ENCODE measurements around the gene USH1G. TPM values are rescaled to one million over a fixed set of nuclear protein-coding genes. Genes with fewer than 3 reads are reported as not detected.
"Not testable (repeated sequence)": the region's sequence is repeated elsewhere in the genome, so short reads cannot be mapped to it uniquely, and the experiment has no call there.

USH1G gene
- 0.59 and 1.3 TPM in 2 replicates for total RNA-seq (2014; rRNA removed; shearing (Covaris generic))

- peak within 1 kb of the TSS; percentile 37 for H3K4me3 ChIP-seq (ENCODE audit: insufficient read depth, low read depth, low read length)
- peak; percentile 92 for DNase-seq
- peaks cover 58% of the 10 kb centered on the region for H3K27me3 ChIP-seq (ENCODE audit: control insufficient read depth, insufficient read depth, low read length)
- H3K36me3 ChIP-seq (replicated peaks; ENCODE audit: control insufficient read depth, insufficient read depth, low read length): no peaks in the 10 kb centered on the region
Measured at GRCh38 chr17:74922694-74923537, at the start of gene USH1G. Gene USH1G (minus strand): TSS chr17:74923255. CDS start chr17:74923073, 182 bp downstream.

GRCh38 chr17:74972107-74972972 lies 49.3 kb upstream of the USH1G start, which contains the start of gene HID1:
Gene HID1 (minus strand): TSS chr17:74972759. CDS start chr17:74972656, 103 bp downstream.
- H3K27me3 ChIP-seq (ENCODE audit: control insufficient read depth, insufficient read depth, low read length): peaks cover 46% of the 10 kb centered on the region
- H3K36me3 ChIP-seq (replicated peaks; ENCODE audit: control insufficient read depth, insufficient read depth, low read length): no peaks in the 10 kb centered on the region
- peak; percentile 98 for DNase-seq
- peak within 1 kb of the TSS; percentile 65 for H3K4me3 ChIP-seq (ENCODE audit: insufficient read depth, low read depth, low read length)

- Histone ChIP-seq H3K27me3 (ENCODE audit: control insufficient read depth, insufficient read depth, low read length) (peaks cover 46% of the 10 kb centered on the region), H3K4me3 (ENCODE audit: insufficient read depth, low read depth, low read length) (peak overlapping the region; percentile 65), H3K36me3 (replicated peaks; ENCODE audit: control insufficient read depth, insufficient read depth, low read length) (no peaks in the 10 kb centered on the region)
- DNase-seq: no peak
Measured at GRCh38 chr17:74971842-74972106, 48.7 kb upstream of the USH1G start.

GRCh38 chr17:74971069-74971841 lies 48.2 kb upstream of the USH1G start:
- no peak for DNase-seq
- peaks cover 46% of the 10 kb centered on the region for H3K27me3 ChIP-seq (ENCODE audit: control insufficient read depth, insufficient read depth, low read length)

GRCh38 chr17:74970395-74970794 lies 47.3 kb upstream of the USH1G start:
- no peak for DNase-seq
- H3K27me3 ChIP-seq (ENCODE audit: control insufficient read depth, insufficient read depth, low read length): peaks cover 43% of the 10 kb centered on the region
- H3K36me3 ChIP-seq (replicated peaks; ENCODE audit: control insufficient read depth, insufficient read depth, low read length): no peaks in the 10 kb centered on the region
- H3K4me3 ChIP-seq (ENCODE audit: insufficient read depth, low read depth, low read length): no peak overlapping the region

More at GRCh38 chr17:74971069-74971841, 48.2 kb upstream of the USH1G start:
- Histone ChIP-seq H3K36me3 (replicated peaks; ENCODE audit: control insufficient read depth, insufficient read depth, low read length) (no peaks in the 10 kb centered on the region), H3K4me3 (ENCODE audit: insufficient read depth, low read depth, low read length) (0 out of 2 replicates have a peak overlapping the region, but pooled peaks have one; percentile 65)

GRCh38 chr17:74969501-74969900 lies 46.4 kb upstream of the USH1G start:
- not testable (repeated sequence) for H3K36me3 ChIP-seq (replicated peaks; ENCODE audit: control insufficient read depth, insufficient read depth, low read length); DNase-seq; H3K4me3 ChIP-seq (ENCODE audit: insufficient read depth, low read depth, low read length)
- H3K27me3 ChIP-seq (ENCODE audit: control insufficient read depth, insufficient read depth, low read length): peaks cover 38% of the 10 kb centered on the region

- peaks cover 29% of the 10 kb centered on the region for H3K27me3 ChIP-seq (ENCODE audit: control insufficient read depth, insufficient read depth, low read length)
- no peak overlapping the region for H3K4me3 ChIP-seq (ENCODE audit: insufficient read depth, low read depth, low read length)
- no peaks in the 10 kb centered on the region for H3K36me3 ChIP-seq (replicated peaks; ENCODE audit: control insufficient read depth, insufficient read depth, low read length)
- DNase-seq: peak; percentile 59
Measured at GRCh38 chr17:74968361-74968780, 45.3 kb upstream of the USH1G start.

GRCh38 chr17:74964988-74965622 lies 42.0 kb upstream of the USH1G start:
- peak; percentile 33 for DNase-seq
- H3K27me3 ChIP-seq (ENCODE audit: control insufficient read depth, insufficient read depth, low read length): peaks cover 5% of the 10 kb centered on the region
- H3K36me3 ChIP-seq (replicated peaks; ENCODE audit: control insufficient read depth, insufficient read depth, low read length): no peaks in the 10 kb centered on the region
- H3K4me3 ChIP-seq (ENCODE audit: insufficient read depth, low read depth, low read length): no peak overlapping the region

- Histone ChIP-seq H3K36me3 (replicated peaks; ENCODE audit: control insufficient read depth, insufficient read depth, low read length) (no peaks in the 10 kb centered on the region), H3K4me3 (ENCODE audit: insufficient read depth, low read depth, low read length) (no peak overlapping the region), H3K27me3 (ENCODE audit: control insufficient read depth, insufficient read depth, low read length) (peaks cover 10% of the 10 kb centered on the region)
- DNase-seq: no peak
Measured at GRCh38 chr17:74964246-74964761, 41.2 kb upstream of the USH1G start.

- Histone ChIP-seq H3K27me3 (ENCODE audit: control insufficient read depth, insufficient read depth, low read length) (peaks cover 12% of the 10 kb centered on the region), H3K4me3 (ENCODE audit: insufficient read depth, low read depth, low read length) (no peak overlapping the region), H3K36me3 (replicated peaks; ENCODE audit: control insufficient read depth, insufficient read depth, low read length) (no peaks in the 10 kb centered on the region)
- DNase-seq: peak; percentile 81
Measured at GRCh38 chr17:74963656-74964055, 40.6 kb upstream of the USH1G start.

- Histone ChIP-seq H3K36me3 (replicated peaks; ENCODE audit: control insufficient read depth, insufficient read depth, low read length) (no peaks in the 10 kb centered on the region), H3K27me3 (ENCODE audit: control insufficient read depth, insufficient read depth, low read length) (peaks cover 15% of the 10 kb centered on the region), H3K4me3 (ENCODE audit: insufficient read depth, low read depth, low read length) (no peak overlapping the region)
- DNase-seq: no peak
Measured at GRCh38 chr17:74962622-74963394, 39.8 kb upstream of the USH1G start.

- peak; percentile 95 for DNase-seq
- H3K4me3 ChIP-seq (ENCODE audit: insufficient read depth, low read depth, low read length): no peak overlapping the region
- H3K36me3 ChIP-seq (replicated peaks; ENCODE audit: control insufficient read depth, insufficient read depth, low read length): no peaks in the 10 kb centered on the region
- H3K27me3 ChIP-seq (ENCODE audit: control insufficient read depth, insufficient read depth, low read length): peaks cover 15% of the 10 kb centered on the region
Measured at GRCh38 chr17:74961657-74962350, 38.7 kb upstream of the USH1G start.

Data from H7 (cell line).